Tibial nerve (tissue), 4 donors: Measurements from ENCODE around the gene ISY1. TPM values are rescaled to one million over a fixed set of nuclear protein-coding genes. Genes with fewer than 3 reads are reported as not detected.

Experiments
- DNase-seq, 2 donors: peaks; one replicate each; pipeline ENCODE4 v3.0.0-alpha.2; 2019; ENCODE audit warnings: low spot score in 2 of 2
- H3K27ac ChIP-seq, 4 donors: fragments of 200-600 bp; sonication (generic) in 3 of 4; one replicate each; pipeline ENCODE4 v1.5.1; 2017 to 2019; ENCODE audit warnings: mild to moderate bottlenecking in 1 of 4
- H3K27me3 ChIP-seq, 2 donors: fragments of 200-600 bp; sonication (generic) in 1 of 2; one replicate each; pipeline versions ENCODE4 v1.5.1 to v1.6.0; 2017 to 2019
- H3K36me3 ChIP-seq, 3 donors: fragments of 200-600 bp; sonication (generic); one replicate each; pipeline ENCODE4 v1.5.1; 2018 to 2019
- H3K4me1 ChIP-seq, 4 donors: fragments of 200-600 bp; sonication (generic) in 3 of 4; one replicate each; pipeline ENCODE4 v1.5.1; 2017 to 2019
- H3K4me3 ChIP-seq, 4 donors: fragments of 200-600 bp; sonication (generic) in 3 of 4; one replicate each; pipeline ENCODE4 v1.5.1; 2017 to 2019; ENCODE audit warnings: mild to moderate bottlenecking in 1 of 4, moderate library complexity in 1 of 4
- H3K9me3 ChIP-seq, 4 donors: fragments of 200-600 bp; sonication (generic) in 3 of 4; one replicate each; pipeline ENCODE4 v1.5.1; 2017 to 2019
- CTCF ChIP-seq, 5 experiments: fragments of 200-600 bp in 3 of 5; fragments of 450-650 bp in 2 of 5; sonication (generic) in 3 of 5; IDR thresholded peaks; one replicate each; pipeline ENCODE4 v1.5.1; 2016 to 2019; ENCODE audit warnings: antibody characterized with exemption in 5 of 5, mild to moderate bottlenecking in 3 of 5, moderate library complexity in 2 of 5
- EP300 ChIP-seq, 2 donors: sonication (generic); formaldehyde crosslinking; IDR thresholded peaks; one replicate each; pipeline ENCODE4 v1.6.1; 2017; ENCODE audit warnings: antibody characterized with exemption in 2 of 2, mild to moderate bottlenecking in 1 of 2
- POLR2A ChIP-seq, 2 donors: fragments of 450-650 bp; IDR thresholded peaks; one replicate each; pipeline ENCODE4 v1.6.1; 2017; ENCODE audit warnings: antibody characterized with exemption in 2 of 2, mild to moderate bottlenecking in 2 of 2, moderate library complexity in 2 of 2
- WGBS, 2 donors: methylation state at CpG; one replicate each; pipeline ENCODE4 v1.1.5; 2018; 5-methylcytosine and 5-hydroxymethylcytosine counted together
- total RNA-seq, 4 donors: library from RNA; depleted of rRNA; stranded (reverse); fragments of >200 nt; gene quantifications; one replicate each; pipeline ENCODE4 v1.1.0, GENCODE V29; 2016

Gene ISY1
- total RNA-seq, result 10 to 100 TPM in 3 of 4 donors, 1 to 10 TPM in 1; 9.8 to 20.9 (median 16.0) TPM

- DNase-seq, result peak; percentile 63 to 88
- H3K36me3 ChIP-seq, result peaks cover 0 to 38% (median 2%) of the 10 kb centered on the region in 3 donors
- peaks cover 0 to 30% (median 14%) of the 10 kb centered on the region in 4 donors for H3K4me1 ChIP-seq
- H3K27ac ChIP-seq, result peak within 1 kb of the TSS; percentile 76 to 97 (median 90)
- no peaks in the 10 kb centered on the region for H3K9me3 ChIP-seq
- 1% methylated on average over 47 to 66 of the region's 67 CpGs for WGBS, 2 donors
- no peaks in the 10 kb centered on the region for H3K27me3 ChIP-seq
- peak within 1 kb of the TSS; percentile 58 to 87 (median 69) for H3K4me3 ChIP-seq
- TF ChIP-seq EP300 (IDR thresholded peaks at IDR 0.05) (peak; percentile 49 to 96), POLR2A (IDR thresholded peaks at IDR 0.05) (peak; percentile 25 to 73), CTCF (IDR thresholded peaks at IDR 0.05) (peak; percentile 57 to 72 (median 62))
These were observed at the start of gene ISY1 for GRCh38 chr3:129160891-129161859. ISY1 (minus strand) TSS chr3:129161063; CDS start chr3:129160975, 88 bp downstream.

DNA sequence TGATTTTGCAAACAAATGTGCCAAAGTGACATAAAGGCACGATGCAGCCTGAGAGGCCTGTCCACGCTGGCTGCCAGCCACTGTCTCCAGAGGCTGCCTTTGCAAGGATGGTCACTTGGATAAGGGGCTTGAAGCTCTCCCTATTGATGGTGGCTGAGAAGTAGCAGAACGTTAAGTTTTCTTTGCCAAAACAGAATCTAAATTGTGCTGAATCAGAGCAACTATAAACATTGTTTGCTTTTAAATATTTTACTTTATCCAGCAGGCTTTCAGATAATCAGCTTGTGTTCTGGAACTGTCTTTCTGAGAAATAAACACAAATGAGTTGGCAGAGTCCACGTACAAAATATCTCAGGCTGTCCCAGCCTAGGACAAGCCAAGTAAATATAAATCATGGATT lies 46.6 kb upstream of the ISY1 start:
- DNase-seq, result no peak
- Histone ChIP-seq H3K4me3 (no peak overlapping the region), H3K27me3 (no peaks in the 10 kb centered on the region), H3K27ac (no peak overlapping the region), H3K9me3 (no peaks in the 10 kb centered on the region), H3K36me3 (no peaks in the 10 kb centered on the region), H3K4me1 (peaks cover 0 to 9% (median 7%) of the 10 kb centered on the region in 4 donors)
- 34 to 40% methylated on average over 4 of the region's 4 CpGs for WGBS, 2 donors
- TF ChIP-seq CTCF (IDR thresholded peaks at IDR 0.05), result no peak
- TF ChIP-seq EP300 (IDR thresholded peaks at IDR 0.05), result no peak

- TF ChIP-seq CTCF (IDR thresholded peaks at IDR 0.05) (no peak), EP300 (IDR thresholded peaks at IDR 0.05) (no peak), POLR2A (IDR thresholded peaks at IDR 0.05) (no peak)
- Histone ChIP-seq H3K9me3 (no peaks in the 10 kb centered on the region), H3K36me3 (no peaks in the 10 kb centered on the region), H3K27me3 (no peaks in the 10 kb centered on the region), H3K4me1 (no peaks in the 10 kb centered on the region), H3K27ac (no peak overlapping the region), H3K4me3 (no peak overlapping the region)
- no peak for DNase-seq
- 81 to 84% methylated on average over 5 to 8 of the region's 8 CpGs for WGBS, 2 donors
These were observed 44.4 kb upstream of the ISY1 start for GRCh38 chr3:129205109-129205832.

- H3K27me3 ChIP-seq, result no peaks in the 10 kb centered on the region
- no peaks in the 10 kb centered on the region for H3K9me3 ChIP-seq
- DNase-seq, result no peak
- WGBS, 2 donors, result 82% methylated on average over 2 of the region's 2 CpGs
- no peaks in the 10 kb centered on the region for H3K4me1 ChIP-seq
- no peak overlapping the region for H3K27ac ChIP-seq
- no peak overlapping the region for H3K4me3 ChIP-seq
- H3K36me3 ChIP-seq, result no peaks in the 10 kb centered on the region
- no peak for TF ChIP-seq EP300 (IDR thresholded peaks at IDR 0.05)
- TF ChIP-seq CTCF (IDR thresholded peaks at IDR 0.05), result no peak
- no peak for TF ChIP-seq POLR2A (IDR thresholded peaks at IDR 0.05)
These were observed 43.6 kb upstream of the ISY1 start for GRCh38 chr3:129204473-129204872.
